GM19043 (cell line): ENCODE data around the gene ROBO1.
"Not testable (repeated sequence)": the region's sequence is repeated elsewhere in the genome, so short reads cannot be mapped to it uniquely, and the experiment has no call there.

Source experiments
- ATAC-seq: cut with Tn5 transposase; IDR thresholded peaks from one replicate; pipeline ENCODE4 v1.9.1; 2021; ENCODE audit warnings: low read depth; ENCODE audit not compliant: unreplicated experiment

Gene ROBO1

GRCh38 chr3:78732893-78733292 is 1034.9 kb downstream of the ROBO1 start:
- ATAC-seq, result no peak

- ATAC-seq, result no peak
Observed at GRCh38 chr3:78732471-78732870, 1035.3 kb downstream of the ROBO1 start.

GRCh38 chr3:78729946-78730345 is 1037.9 kb downstream of the ROBO1 start:
- no peak for ATAC-seq

GRCh38 chr3:78728406-78729145 is 1039.2 kb downstream of the ROBO1 start:
- no peak for ATAC-seq

- ATAC-seq, result no peak
Observed at GRCh38 chr3:78726545-78726944, 1041.3 kb downstream of the ROBO1 start.

DNA sequence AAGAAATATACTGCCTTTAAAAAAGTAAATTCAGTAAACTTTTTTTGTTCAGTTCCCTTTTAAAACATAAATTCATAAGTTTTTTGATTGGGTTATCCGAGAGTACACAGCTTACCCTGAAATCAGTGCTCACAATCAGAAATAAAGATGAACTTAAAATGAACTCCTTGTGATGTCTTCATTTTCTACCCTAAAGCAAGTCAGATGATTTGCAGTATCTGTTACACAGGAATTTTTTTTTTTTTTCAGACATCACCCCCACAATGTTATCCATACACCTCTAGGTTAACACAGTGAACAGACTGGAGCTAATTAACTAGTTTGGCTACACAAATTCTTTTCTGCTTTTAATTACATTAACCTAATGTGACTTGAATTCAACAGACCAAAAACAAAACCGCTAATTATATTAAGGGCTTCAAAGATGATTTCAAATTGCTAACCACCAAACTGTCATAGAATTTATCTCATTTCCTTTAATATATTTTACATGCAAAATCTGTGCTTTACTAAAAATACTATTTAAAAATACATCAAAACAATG is 1042.0 kb downstream of the ROBO1 start:
- ATAC-seq, result no peak

DNA sequence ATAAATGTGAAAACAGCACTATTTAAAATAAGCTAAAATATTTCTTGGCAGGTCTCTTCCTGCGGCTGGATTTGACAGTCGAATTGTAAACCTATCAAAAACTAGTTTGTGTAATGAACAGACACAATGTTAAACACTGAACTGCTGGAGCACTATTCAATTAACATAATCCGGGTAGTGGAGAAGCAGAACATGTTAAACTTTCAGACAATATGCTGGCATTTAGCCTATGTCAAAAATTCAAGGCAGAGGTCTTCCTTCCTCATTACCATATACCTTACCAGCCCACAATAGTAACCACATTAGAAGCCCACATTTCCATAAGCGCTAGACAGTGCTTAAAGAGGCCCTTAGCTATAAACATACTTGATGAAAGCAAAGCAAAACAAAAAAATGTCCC is 1042.9 kb downstream of the ROBO1 start:
- no peak for ATAC-seq

DNA sequence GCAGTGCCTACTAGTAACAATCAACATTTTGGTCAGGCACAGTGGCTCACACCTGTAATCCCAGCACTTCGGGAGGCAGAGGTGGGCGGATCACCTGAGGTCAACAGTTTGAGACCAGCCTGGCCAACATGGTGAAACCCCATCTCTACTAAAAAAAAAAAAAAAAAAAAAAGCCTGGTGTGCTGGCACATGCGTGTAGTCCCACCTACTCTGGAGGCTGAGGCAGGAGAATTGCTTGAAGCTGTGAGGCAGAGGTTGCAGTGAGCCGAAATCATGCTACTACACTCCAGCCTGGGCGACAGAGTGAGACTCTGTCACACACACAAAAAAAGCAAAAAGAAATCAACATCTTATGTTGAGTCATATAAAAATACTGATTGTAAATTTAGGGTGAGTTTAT is 1043.4 kb downstream of the ROBO1 start:
- not testable (repeated sequence) for ATAC-seq

- no peak for ATAC-seq
Observed at GRCh38 chr3:78721771-78722543, 1045.8 kb downstream of the ROBO1 start.

GRCh38 chr3:78718707-78719106 is 1049.1 kb downstream of the ROBO1 start:
- no peak for ATAC-seq

DNA sequence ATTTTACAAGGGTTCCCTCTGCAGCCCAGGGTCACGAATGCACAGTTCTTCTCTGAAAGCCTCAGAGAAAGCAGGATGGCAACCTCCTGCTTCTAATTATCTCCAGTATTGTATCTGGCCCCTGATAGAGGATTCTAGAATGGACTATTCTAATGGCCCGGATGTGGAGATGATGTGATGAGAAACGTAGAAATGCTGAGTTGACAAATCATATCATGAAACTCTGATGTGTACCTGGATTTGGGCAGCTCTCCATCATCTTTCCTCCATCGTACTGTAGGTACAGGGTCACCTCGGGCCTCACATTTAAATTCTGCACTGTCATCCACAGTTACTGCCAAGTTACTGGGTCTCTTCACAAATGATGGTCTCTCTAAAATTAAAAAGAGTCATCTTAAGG is 1050.8 kb downstream of the ROBO1 start:
- ATAC-seq, result no peak

GRCh38 chr3:78712941-78713340 is 1054.9 kb downstream of the ROBO1 start:
- no peak for ATAC-seq

DNA sequence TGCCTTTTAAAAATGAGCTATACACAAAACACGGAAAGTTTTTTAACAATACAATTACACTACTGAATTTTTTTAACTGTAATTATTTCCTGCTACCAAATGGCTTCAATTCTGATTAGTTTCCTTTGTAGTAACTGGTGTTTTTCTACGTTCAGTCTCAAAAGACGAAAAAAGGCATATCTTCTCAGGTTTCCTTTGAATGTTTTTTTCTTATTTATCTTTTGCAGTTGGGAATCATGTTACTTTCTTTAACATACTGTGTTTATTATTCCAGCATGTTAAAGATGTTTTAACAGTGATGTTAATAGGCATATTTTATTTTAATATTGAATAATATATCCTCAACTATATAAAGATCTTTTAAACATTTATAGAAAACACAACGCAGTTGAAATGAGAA is 1055.5 kb downstream of the ROBO1 start:
- no peak for ATAC-seq

- no peak for ATAC-seq
Observed at GRCh38 chr3:78708565-78709073, 1059.2 kb downstream of the ROBO1 start.

GRCh38 chr3:78707609-78708008 is 1060.2 kb downstream of the ROBO1 start:
- no peak for ATAC-seq

DNA sequence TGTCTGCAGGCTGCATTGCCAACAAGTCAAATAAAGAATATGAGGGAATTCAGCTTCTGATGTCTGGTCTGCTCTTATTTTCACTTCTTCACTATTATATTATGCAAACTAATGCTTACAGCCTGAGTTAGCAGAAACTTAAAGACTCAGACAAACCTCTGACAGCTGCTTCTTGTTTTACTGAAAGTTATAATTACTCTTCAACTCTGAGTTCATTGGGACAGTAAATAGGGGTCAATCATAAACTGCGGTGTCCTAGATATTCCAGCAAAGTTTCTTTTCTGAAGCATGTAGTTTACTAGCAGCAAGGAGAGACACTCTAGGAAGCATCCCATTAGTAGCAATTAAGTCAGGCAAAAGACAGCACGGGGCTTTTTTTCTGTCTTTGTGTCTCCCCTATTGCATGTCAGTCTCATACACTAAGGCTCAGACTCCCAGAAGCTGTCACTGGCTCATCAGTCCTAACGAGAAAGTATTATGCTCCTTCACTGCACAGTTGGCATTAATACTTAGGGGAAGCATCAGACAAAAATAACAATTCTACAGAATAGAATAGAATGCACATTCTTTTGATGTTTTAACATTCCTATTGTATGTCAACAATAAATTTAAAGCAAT is 1060.8 kb downstream of the ROBO1 start:
- no peak for ATAC-seq

GRCh38 chr3:78703944-78704343 is 1063.9 kb downstream of the ROBO1 start:
- no peak for ATAC-seq

GRCh38 chr3:78701537-78701936 is 1066.3 kb downstream of the ROBO1 start:
- ATAC-seq, result no peak

- ATAC-seq, result no peak
Observed at GRCh38 chr3:78698431-78698830, 1069.4 kb downstream of the ROBO1 start.

GRCh38 chr3:78697426-78697825 is 1070.4 kb downstream of the ROBO1 start:
- ATAC-seq, result no peak

DNA sequence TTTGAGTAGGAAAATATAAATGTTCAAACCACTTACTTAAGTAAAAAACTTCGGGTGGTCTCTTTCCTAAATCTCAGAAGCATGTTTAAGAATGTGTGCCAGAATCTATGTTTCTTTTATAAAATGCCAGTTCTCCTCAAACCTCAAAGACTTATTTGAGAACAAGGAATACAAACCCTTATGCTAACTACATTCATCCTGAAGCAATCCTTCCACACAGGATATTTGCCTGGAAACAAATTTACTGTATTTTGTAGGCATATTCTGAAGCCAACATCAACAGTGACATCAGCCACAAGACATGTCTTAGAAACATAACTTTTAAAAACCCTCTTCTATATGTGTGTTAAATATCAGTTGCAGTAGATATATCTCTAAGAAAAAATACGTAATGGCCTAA is 1077.0 kb downstream of the ROBO1 start:
- ATAC-seq, result no peak
